RWPE1 (cell line): ENCODE data around the gene LEP.

Experiments
- CTCF ChIA-PET: fragments of 350-600 bp; sonication (Branson Sonifier 250); formaldehyde crosslinking; extraction: SDS; loops from one replicate; lab custom pipeline; 2021; lab: Yijun Ruan, JAX
- POLR2A ChIA-PET: fragments of 400-600 bp; formaldehyde crosslinking; extraction: SDS; loops from one replicate; lab custom pipeline; 2020; ENCODE audit warnings: antibody characterized with exemption; ENCODE audit not compliant: low non-redundant PET; lab: Yijun Ruan, JAX
- DNase-seq: peaks from one replicate; pipeline ENCODE4 v3.0.0; 2012; ENCODE audit warnings: low spot score
- H3K27ac ChIP-seq: fragments of 450-650 bp; 2 replicates; pipeline ENCODE4 v1.5.1; 2017
- CTCF ChIP-seq: fragments of 450-650 bp; conservative IDR thresholded peaks from 2 replicates; pipeline ENCODE4 v1.5.1; 2017; ENCODE audit warnings: low read depth, mild to moderate bottlenecking

Gene LEP

GRCh38 chr7:128240696-128241386 lies at the start of gene LEP:
LEP (plus strand) TSS chr7:128241278; CDS start chr7:128252019, 10,741 bp downstream.
- ChIA-PET CTCF (no interaction called here), POLR2A (no interaction called here)

GRCh38 chr7:128192497-128193142 lies 48.5 kb upstream of the LEP start:
- ChIA-PET POLR2A (no interaction called here), CTCF (no interaction called here)
- TF ChIP-seq CTCF, result no peak
- H3K27ac ChIP-seq, result no peak overlapping the region
- no peak for DNase-seq

More at GRCh38 chr7:128240696-128241386, at the start of gene LEP:
- H3K27ac ChIP-seq, result no peak within 1 kb of the TSS
- no peak for TF ChIP-seq CTCF
- DNase-seq, result no peak

GRCh38 chr7:128194533-128195282 lies 46.4 kb upstream of the LEP start:
- CTCF ChIA-PET, result no interaction called here
- no peak overlapping the region for H3K27ac ChIP-seq
- POLR2A ChIA-PET, result no interaction called here
- DNase-seq, result no peak
- no peak for TF ChIP-seq CTCF

- POLR2A ChIA-PET, result no interaction called here
- no peak for TF ChIP-seq CTCF
- peak overlapping the region; percentile 81 for H3K27ac ChIP-seq
- no peak for DNase-seq
- CTCF ChIA-PET, result interaction anchor here (0.8 to 0.9 kb wide), 2 partner anchors 10 to 62 kb away, joined by 3 to 6 read pairs; no protein-coding TSS in a partner anchor
Measured at GRCh38 chr7:128197589-128197988, 43.5 kb upstream of the LEP start.

GRCh38 chr7:128197989-128198580 lies 43.0 kb upstream of the LEP start:
- ChIA-PET CTCF (interaction anchor here (0.8 to 0.9 kb wide), 2 partner anchors 10 to 62 kb away, joined by 3 to 6 read pairs; no protein-coding TSS in a partner anchor), POLR2A (no interaction called here)
- TF ChIP-seq CTCF, result no peak

GRCh38 chr7:128200376-128200775 lies 40.7 kb upstream of the LEP start:
- H3K27ac ChIP-seq, result no peak overlapping the region
- TF ChIP-seq CTCF, result no peak
- ChIA-PET CTCF (interaction anchor here (0.6 kb wide), 1 partner anchor 291 kb away, joined by 3 read pairs; no protein-coding TSS in a partner anchor), POLR2A (no interaction called here)
- no peak for DNase-seq

More at GRCh38 chr7:128197989-128198580, 43.0 kb upstream of the LEP start:
- no peak for DNase-seq
- H3K27ac ChIP-seq, result peak overlapping the region; percentile 81
